T-helper 22 cell (primary cell): Measurements from ENCODE around the gene MRPL42.
"Not testable (repeated sequence)": the region's sequence is repeated elsewhere in the genome, so short reads cannot be mapped to it uniquely, and the experiment has no call there.

Experiments
- DNase-seq: peaks from one replicate; pipeline ENCODE4 v3.0.0-alpha.2; 2020; ENCODE audit warnings: low read depth

Gene MRPL42

DNA sequence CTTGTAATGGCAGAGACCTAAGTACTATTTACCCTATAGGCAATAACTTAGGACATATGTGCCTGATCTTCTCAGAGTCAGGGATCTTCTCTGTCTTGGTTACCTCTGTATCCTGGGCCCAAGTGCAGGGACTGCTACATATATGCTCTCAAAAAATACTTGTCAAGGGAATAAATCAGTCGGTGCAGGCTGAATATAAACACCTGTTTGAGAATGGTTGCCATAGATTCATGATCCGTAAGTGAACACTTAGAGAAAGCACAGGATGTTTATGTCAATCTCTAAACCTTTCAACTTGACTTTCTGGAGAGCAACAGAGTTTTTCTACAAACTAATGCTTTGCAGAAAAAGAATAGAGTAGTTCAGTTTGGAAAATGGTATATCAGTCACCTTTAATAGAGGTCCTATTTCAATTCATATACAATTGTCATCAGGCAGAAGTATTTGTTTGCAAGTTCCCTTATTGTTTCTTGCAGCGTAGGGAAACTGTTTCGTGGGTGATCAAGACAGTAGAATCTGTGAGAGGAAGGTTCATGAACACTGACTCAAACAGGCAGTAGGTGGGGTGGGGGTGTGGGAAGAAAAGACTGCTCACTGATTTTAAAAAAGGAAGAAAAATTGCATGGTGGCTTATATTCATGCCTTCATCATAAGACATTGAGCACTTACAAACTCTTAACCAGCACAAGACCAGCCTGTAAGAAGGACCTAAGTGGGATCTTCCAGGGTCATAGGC is 19.6 kb upstream of the MRPL42 start:
- DNase-seq = no peak

DNA sequence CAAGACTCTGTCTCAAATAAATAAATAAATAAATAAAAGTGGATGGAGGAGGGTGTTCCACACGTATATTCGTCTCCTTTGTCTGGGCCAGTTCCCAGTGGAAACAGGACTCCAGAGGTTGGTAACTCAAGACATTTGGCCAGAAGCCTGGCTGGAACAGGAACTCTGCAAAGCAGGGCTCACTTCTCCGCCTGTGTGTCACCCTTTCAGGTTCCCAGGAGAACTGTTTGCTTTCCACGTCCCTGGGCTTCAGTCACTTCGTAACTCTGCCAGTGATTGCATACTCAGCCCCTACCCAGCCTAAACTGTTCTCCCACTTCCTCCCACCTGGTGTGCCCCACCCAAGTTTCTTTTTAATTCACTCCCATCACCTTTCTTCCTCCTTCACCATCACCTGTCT is 18.5 kb upstream of the MRPL42 start:
- no peak for DNase-seq

GRCh38 chr12:93449277-93449676 is 18.0 kb upstream of the MRPL42 start:
- no peak for DNase-seq

DNA sequence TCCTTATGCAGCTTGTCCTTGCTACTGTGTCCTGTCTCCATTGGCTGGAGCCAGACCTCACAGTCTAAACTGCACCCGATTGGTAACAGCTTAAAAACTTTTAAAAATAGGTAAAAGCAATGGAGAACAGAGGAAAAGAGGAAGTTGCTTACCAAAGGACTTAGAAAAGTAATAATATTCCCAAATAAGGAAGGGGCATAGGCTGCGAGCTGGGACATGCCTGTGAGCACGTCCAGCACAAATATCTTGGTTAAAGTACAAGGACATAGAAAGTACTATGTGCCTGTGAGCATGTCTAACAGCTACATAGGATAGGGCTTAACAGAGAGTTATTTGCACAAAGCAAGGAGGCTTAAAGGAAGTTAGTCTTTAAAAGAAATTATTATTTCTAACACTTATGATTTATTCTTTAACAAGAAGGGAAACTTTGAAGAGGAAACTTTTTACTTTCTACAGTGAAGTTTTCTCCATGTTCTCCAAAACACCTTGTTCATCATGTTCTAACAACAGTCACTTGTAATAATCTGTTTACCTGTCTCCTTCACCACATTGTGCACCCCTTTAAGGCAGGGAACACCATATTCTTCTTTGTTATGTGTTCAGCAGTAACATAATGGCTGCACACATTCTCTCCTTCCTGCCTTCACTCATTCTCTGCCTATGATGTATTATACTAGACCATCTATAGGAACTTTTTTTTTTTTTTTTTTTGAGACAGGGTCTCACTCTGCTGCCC is 15.7 kb upstream of the MRPL42 start:
- DNase-seq = no peak

DNA sequence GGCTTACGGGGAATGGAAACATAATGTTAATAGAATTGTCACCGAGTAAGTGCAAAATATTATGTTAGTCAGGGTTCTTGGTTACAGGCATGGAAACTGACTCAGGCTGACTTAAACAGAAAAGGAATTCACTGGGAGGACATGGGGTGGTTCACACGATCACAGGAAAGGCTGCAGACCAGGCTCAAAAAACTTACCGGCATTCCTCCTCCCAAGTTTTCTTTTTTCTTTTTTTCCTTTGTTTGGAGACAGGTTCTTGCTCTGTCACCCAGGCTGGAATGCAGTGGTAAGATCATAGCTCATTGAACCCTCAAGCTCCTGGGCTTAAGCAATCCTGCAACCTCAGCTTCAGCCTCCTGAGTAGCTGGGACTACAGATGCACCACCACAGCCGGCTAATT is 13.7 kb upstream of the MRPL42 start:
- DNase-seq = no peak

GRCh38 chr12:93456077-93456476 is 11.2 kb upstream of the MRPL42 start:
- DNase-seq = no peak

DNA sequence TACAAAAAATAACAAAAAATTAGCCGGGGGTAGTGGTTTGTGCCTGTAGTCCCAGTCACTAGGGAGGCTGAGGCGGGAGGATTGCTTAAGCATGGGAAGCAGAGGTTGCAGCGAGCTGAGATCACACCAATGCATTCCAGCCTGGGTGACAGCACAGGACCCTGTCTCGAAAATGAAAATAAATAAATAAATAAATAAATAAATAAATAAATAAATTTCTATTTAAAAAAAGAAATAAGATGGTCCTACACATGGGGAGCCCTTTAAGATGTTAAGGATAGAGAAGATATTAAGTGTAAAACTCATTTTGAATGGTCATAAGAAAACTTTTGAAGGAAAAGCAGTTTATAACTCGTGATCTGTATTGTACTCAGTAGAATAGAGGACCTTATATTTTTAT is 8.2 kb upstream of the MRPL42 start:
- no peak for DNase-seq

DNA sequence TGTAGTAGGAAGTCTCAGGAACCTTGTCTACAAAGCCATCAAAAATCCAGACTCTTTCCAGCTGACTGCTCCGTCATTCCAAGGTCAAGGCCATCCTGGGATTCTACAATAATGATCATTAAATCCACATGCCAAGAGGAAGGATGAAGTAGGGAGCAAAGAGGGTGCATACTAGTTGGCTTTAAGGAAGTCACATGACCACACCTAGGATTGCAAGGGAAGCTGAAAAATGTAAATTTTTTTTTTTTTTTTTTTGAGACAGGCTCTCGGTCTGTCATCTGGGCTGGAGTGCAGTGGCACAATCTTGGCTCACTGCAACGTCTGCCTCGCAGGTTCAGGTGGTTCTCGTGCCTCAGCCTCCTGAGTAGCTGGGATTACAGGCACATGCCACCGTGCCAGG is 7.3 kb upstream of the MRPL42 start:
- no peak for DNase-seq

GRCh38 chr12:93460902-93461301 is 6.4 kb upstream of the MRPL42 start:
- DNase-seq = no peak

- DNase-seq = no peak
Measured at GRCh38 chr12:93461503-93461902, 5.8 kb upstream of the MRPL42 start.

- DNase-seq = no peak
Measured at GRCh38 chr12:93465841-93466240, 1.5 kb upstream of the MRPL42 start.

DNA sequence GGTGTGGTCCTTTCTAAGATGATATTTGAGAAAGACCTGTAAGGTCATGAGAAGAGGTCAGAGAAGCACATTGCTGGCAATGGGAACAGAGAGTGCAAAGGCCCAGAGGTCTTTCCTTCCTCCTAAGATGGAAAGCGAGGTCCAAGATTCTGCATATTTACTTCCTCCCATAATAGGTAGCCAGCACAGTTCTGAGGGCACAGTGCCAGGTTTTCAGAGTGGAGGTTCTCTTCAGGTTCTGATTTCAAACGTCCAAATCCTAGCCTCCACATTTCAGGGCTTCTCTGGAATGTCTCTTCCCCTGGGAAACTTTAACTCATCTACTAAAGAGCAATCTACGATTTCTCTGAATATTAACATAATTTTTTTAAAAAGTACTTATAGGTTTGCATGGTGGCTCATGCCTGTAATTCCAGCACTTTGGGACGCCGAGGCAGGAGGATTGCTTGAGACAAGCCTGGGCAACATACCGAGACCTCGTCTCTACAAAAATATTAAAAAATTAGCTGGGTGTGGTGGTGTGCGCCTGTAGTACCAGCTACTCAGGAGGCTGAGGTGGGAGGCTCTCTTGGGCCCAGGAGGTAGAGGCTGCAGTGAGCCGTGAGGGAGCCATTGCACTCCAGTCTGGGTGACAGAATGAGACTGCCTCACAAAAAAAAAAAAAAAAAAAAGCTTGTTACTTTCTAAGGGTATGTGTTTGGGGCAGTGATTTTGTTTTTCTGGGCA is 526 bp upstream of the MRPL42 start:
- no peak for DNase-seq

DNA sequence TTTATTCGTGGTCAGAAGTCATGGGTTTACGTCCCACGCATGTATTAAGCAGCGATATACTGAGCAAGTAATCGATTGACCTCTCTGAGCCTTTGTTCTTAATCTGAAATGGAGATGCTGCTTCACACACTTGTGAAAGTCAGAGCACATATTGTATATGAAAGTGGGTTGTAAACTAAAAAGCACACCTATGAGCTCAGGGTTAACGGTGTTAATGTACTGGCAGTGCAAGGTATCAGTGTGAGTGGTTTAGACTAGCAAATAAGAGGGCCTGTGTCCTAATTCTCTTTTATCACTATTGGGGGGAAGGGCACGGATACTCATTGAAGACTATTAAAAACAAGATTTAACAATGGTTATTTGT is 676 bp downstream of the MRPL42 start:
- no peak for DNase-seq

DNA sequence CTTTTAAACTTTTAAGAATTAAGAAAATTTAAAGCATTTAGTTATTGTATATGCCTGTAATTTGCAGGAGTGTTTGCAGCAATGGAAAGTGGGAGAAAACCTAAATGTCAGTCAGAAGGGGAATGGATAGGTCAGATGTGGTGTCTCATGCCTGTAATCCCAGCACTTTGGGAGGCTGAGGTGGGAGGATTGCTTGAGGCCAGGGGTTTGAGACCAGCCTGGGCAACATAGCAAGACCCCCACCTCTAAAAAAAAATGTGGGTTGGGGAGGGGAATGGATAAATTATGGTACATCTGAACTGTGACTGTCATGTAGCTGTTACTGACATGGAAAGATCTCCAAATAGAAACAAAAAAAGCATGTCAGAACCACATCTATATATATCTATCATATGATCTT is 2.1 kb downstream of the MRPL42 start:
- no peak for DNase-seq

DNA sequence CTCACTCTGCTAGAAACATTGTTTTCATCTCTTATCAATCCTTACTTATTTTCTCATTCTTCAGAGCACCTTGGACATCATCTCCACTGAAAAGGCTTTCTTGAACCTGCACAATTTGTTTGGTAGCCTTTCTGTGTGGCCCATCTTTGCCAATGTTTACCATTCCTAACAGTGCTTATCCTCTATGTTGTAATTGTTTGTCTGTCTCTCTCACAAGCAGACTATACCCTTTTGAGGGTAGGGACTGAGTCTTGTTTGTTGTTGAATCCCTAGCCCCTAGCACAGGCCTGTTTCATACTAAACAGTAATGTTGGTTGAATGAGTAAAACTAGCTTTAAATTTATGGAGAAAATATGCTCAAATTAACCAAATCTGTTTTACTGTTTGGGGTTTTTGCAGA is 9.2 kb downstream of the MRPL42 start:
- no peak for DNase-seq

DNA sequence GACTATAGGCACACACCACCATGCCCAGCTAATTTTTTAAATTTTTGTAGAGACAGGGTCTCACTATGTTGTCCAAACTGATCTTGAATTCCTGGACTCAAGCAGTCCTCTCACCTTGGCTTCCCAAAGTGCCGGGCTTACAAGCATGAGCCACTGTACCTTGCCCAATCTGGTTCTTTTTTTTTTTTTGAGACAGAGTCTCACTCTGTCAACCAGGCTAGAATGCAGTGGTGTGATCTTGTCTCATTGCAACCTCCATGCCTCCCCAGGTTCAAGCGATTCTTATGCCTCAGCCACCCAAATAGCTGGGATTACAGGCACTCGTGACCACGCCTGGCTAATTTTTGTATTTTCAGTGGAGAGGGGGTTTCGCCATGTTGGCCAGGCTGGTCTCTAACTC is 15.4 kb downstream of the MRPL42 start:
- DNase-seq = no peak

DNA sequence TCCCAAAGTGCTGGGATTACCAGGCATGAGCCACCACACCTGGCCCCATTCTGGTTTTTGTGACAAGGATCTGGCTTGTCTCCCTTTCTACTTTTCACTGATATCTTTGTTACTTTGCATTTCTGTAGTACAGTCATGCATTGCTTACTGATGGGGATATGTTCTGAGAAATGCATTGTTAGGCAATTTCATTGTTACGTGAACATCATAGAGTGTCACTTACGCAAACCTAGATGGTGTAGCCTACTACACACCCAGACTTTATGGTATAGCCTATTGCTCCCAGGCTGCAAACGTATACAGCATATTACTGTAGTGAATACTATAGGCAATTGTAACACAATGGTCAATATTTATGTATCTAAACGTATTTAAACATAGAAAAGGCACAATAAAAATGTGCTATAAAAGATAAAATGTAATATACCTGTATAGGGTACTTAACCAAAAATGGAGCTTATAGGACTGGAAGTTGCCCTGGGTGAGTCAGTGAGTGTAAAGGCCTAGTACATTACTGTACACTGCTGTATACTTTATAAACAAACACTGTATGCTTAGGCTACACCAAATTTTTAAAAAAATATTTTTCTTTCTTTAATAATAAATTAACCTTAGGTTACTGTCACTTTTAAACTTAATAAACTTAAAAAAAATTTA is 16.0 kb downstream of the MRPL42 start:
- no peak for DNase-seq

GRCh38 chr12:93484315-93484981 is 17.1 kb downstream of the MRPL42 start:
- no peak for DNase-seq

DNA sequence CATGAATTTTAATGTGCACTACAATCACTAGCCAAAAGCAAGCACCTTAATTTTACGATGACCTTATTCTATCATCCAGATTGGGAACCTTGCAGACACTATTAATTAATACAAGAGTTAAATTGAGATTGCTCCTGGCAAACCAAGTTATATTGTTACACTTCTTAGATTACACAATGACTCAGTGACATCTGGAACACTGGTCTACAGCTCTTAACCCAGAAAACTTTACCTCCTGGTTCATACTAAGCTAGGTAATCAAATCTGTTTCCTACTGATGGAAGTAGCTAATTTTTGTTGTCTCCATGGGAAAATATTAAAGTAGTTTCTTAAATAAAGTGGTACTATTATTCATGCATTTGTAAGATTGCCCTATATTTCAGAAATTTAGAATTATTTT is 25.5 kb downstream of the MRPL42 start:
- DNase-seq = not testable (repeated sequence)

GRCh38 chr12:93494096-93494495 is 26.8 kb downstream of the MRPL42 start:
- no peak for DNase-seq

DNA sequence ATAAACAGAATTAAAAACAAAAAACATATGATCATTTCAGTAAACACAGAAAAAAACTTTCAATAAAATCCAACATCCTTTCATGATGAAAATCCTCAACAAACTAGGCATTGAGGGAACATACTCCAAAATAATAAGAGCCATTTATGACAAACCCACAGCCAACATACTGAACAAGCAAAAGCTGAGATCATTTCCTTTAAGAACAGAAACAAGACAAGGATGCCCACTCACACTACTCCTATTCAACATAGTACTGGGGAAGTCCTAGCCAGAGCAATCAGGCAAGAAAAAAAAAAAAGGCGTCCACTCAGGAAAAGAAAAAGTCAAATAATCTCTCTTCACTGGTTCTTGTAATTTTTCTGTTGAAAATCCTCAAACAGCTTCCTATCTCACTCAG is 30.1 kb downstream of the MRPL42 start:
- DNase-seq = no peak

- not testable (repeated sequence) for DNase-seq
Measured at GRCh38 chr12:93498813-93499212, 31.5 kb downstream of the MRPL42 start.
